NB4 (cell line): Measurements from ENCODE around the gene GINS1.

Experiments used
- DNase-seq: peaks from one replicate; pipeline ENCODE4 v3.0.0; 2010; ENCODE audit warnings: low read depth
- H3K4me3 ChIP-seq: one replicate; pipeline ENCODE4 v1.5.1; 2011; ENCODE audit warnings: mild to moderate bottlenecking, low read depth, low read length, moderate library complexity
- CTCF ChIP-seq: IDR thresholded peaks from one replicate; pipeline ENCODE4 v1.5.1; 2012; ENCODE audit warnings: low read depth, low read length
- MAX ChIP-seq: IDR thresholded peaks from 2 replicates; pipeline ENCODE4 v1.6.1; 2011; ENCODE audit warnings: low read depth, low read length
- MYC ChIP-seq: IDR thresholded peaks from 2 replicates; pipeline ENCODE4 v1.6.1; 2011; ENCODE audit warnings: low read depth, low read length
- POLR2A ChIP-seq: IDR thresholded peaks from 2 replicates; pipeline ENCODE4 v1.6.1; 2011; ENCODE audit warnings: mild to moderate bottlenecking; ENCODE audit not compliant: insufficient read length; ENCODE audit errors: extremely low read depth

The GINS1 gene

GRCh38 chr20:25407311-25408169 is at the start of gene GINS1:
TSS of gene GINS1 (plus strand) at chr20:25407673. CDS start at chr20:25407821, 148 bp downstream.
- H3K4me3 ChIP-seq: peak within 1 kb of the TSS; percentile 91
- peak; percentile 96 for DNase-seq
- no peak for TF ChIP-seq CTCF
- TF ChIP-seq MYC: peak; percentile 45; the same call in 1 of the 2 replicates
- TF ChIP-seq POLR2A: peak; percentile 82

GRCh38 chr20:25360631-25361286 is 46.7 kb upstream of the GINS1 start:
- peak; percentile 76 for DNase-seq
- peak overlapping the region; percentile 10 for H3K4me3 ChIP-seq
- peak; percentile 39 for TF ChIP-seq POLR2A
- 0 out of 2 replicates have a peak, but pooled peaks have one; percentile 12 for TF ChIP-seq MYC
- peak; percentile 31; the same call in 1 of the 2 replicates for TF ChIP-seq MAX
- no peak for TF ChIP-seq CTCF

GRCh38 chr20:25361287-25361683 is 46.2 kb upstream of the GINS1 start:
- H3K4me3 ChIP-seq: no peak overlapping the region
- no peak for TF ChIP-seq CTCF
- no peak for TF ChIP-seq POLR2A
- TF ChIP-seq MAX: no peak
- no peak for TF ChIP-seq MYC
- no peak for DNase-seq

GRCh38 chr20:25364180-25364788 is 43.2 kb upstream of the GINS1 start:
- no peak for DNase-seq
- no peak overlapping the region for H3K4me3 ChIP-seq

More at GRCh38 chr20:25364180-25364788, 43.2 kb upstream of the GINS1 start:
- TF ChIP-seq MAX (no peak), CTCF (no peak), MYC (no peak), POLR2A (no peak)
